Parietal lobe (tissue), 1 donor: ENCODE data around the gene USP47. TPM values are rescaled to one million over a fixed set of nuclear protein-coding genes. Genes with fewer than 3 reads are reported as not detected.

Experiments
- total RNA-seq: library from RNA; depleted of rRNA; stranded (reverse); fragments of >200 nt; gene quantifications from one replicate; pipeline ENCODE4 v1.2.3, GENCODE V29; 2014

USP47 gene, protein sequence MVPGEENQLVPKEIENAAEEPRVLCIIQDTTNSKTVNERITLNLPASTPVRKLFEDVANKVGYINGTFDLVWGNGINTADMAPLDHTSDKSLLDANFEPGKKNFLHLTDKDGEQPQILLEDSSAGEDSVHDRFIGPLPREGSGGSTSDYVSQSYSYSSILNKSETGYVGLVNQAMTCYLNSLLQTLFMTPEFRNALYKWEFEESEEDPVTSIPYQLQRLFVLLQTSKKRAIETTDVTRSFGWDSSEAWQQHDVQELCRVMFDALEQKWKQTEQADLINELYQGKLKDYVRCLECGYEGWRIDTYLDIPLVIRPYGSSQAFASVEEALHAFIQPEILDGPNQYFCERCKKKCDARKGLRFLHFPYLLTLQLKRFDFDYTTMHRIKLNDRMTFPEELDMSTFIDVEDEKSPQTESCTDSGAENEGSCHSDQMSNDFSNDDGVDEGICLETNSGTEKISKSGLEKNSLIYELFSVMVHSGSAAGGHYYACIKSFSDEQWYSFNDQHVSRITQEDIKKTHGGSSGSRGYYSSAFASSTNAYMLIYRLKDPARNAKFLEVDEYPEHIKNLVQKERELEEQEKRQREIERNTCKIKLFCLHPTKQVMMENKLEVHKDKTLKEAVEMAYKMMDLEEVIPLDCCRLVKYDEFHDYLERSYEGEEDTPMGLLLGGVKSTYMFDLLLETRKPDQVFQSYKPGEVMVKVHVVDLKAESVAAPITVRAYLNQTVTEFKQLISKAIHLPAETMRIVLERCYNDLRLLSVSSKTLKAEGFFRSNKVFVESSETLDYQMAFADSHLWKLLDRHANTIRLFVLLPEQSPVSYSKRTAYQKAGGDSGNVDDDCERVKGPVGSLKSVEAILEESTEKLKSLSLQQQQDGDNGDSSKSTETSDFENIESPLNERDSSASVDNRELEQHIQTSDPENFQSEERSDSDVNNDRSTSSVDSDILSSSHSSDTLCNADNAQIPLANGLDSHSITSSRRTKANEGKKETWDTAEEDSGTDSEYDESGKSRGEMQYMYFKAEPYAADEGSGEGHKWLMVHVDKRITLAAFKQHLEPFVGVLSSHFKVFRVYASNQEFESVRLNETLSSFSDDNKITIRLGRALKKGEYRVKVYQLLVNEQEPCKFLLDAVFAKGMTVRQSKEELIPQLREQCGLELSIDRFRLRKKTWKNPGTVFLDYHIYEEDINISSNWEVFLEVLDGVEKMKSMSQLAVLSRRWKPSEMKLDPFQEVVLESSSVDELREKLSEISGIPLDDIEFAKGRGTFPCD (N-terminal part only)
- total RNA-seq, result 180 TPM

DNA sequence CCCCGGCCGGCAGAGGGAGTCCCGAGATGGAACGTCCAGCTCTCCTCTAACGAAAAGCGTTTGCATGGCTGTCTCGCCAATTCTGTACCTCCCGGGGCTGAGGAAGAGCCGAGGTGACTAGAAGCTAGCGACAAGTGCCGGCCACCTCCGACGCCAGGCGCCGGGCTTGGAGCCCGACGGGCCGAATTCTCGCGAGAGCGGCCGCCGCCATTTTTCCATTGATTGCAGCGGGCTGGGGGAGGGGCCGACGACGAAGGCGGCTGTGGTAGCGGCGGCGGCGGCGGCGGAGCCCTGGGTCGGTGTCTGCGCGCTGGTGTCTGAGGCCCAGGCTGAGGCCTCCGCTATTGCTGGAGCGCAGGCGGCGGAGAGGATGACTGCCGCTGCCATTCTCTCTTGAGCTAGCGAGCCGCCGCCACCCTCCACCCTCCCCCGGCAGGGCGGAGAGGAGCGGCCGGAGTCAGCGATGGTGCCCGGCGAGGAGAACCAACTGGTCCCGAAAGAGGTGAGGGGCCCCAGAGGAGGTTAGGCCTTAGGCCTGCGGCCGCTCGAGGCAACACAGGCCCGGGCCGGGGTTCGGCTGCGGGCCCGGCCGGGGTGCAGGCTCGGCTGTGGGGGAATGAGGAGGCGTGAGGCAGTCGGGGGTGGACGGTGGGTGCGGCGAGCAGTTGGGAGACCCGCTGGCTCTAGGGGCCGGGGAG is at the start of gene USP47:
TSS of gene USP47 (plus strand) at position 250 of the 698 bp plus-strand sequence. CDS start at position 464, 214 bp downstream.

DNA sequence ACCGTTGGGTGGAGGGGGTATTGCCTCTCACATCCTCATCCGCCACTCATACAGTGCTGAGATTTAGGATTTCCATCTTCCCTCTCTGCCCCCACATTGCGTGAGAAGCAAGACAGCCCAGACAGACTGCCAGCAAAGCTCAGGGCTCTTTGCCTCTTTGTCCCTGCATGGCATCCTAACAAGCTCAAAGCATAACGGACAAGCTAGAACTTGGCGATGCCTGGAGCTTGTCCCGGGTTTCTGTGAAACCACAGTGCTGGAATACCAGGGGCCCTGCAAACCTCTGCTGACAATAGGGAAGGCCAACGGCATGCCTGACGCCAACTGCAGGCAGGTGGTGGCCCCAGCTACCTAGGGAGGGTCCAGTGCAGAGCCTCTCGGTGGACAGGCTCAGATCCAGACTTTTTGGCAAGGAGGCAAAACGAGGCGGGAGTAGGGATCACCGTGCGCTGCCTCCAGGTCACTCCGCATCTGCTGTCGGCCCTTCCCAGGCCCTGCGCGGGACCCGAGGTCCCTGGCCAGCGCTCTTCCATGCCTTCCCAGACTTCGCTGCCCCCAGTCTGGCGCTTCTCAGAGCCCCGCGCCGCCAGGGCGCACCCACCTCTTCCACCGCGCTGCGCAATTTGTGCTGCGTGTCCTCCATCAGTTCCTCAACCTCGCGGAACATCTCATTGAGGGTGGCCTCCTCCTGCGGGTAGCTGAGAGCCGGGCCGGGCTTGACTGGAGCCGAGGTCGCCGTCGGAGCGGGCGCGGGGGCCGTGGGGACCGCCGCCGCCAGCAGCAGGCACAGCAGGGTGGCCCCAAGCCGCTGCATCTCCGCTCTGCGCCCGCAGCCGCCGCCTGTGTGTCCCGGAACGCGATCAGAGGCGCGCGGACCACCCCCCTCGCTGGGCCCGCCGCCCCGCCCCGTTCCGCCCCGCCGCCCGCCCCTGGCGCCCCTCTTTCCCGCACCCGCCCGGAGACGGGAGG is 166.3 kb downstream of the USP47 start, which contains the start of gene DKK3:
TSS of gene DKK3 (minus strand) at position 858 of the 969 bp plus-strand sequence. CDS start at position 814, 44 bp downstream.

Other genes starting within 250 kb of the USP47 start
- gene GALNT18, start 220.0 kb upstream of the USP47 start, total RNA-seq, result 22.8 TPM
- gene DKK3, start 166.7 kb downstream of the USP47 start, total RNA-seq, result 226 TPM